ENCODE measurements around the gene ZNF256.

GRCh38 chr19:57978586-57979289 is 31.2 kb upstream of the ZNF256 start:
- no peak for TF ChIP-seq CTCF (IDR thresholded peaks at IDR 0.05)
- TF ChIP-seq POLR2A (IDR thresholded peaks at IDR 0.05): no peak

All from lower leg skin (tissue), 3 donors.